Endothelial cell of umbilical vein (primary cell): ENCODE results near the gene ZNF213. TPM values are rescaled to one million over a fixed set of nuclear protein-coding genes. Genes with fewer than 3 reads are reported as not detected.

Source experiments
- BruUV-seq: library from RNA; stranded (reverse); fragments of 400-500 nt; replicated peaks from 2 replicates; lab custom pipeline; 2021; lab: Mats Ljungman, UMichigan
- CTCF ChIA-PET: fragments of 300-600, 350-600 bp; sonication (Branson Sonifier 250); formaldehyde crosslinking; loops from one replicate; lab custom pipeline; 2021; ENCODE audit warnings: antibody characterized with exemption, inconsistent platforms; lab: Charles Lee
- POLR2A ChIA-PET: fragments of 300-600, 350-600 bp; sonication (Branson Sonifier 250); formaldehyde crosslinking; loops from one replicate; lab custom pipeline; 2021; ENCODE audit warnings: antibody characterized with exemption, inconsistent platforms; lab: Charles Lee
- DNase-seq: peaks from one replicate; pipeline ENCODE4 v3.0.0-alpha.2; 2011; ENCODE audit warnings: low read depth, low spot score
- FAIRE-seq: peaks from 2 replicates; lab custom pipeline; 2011; peaks lifted over from hg19 to GRCh38; lab: Jason Lieb, UNC
- H2AFZ ChIP-seq: 2 replicates; pipeline ENCODE4 v1.6.0; 2012; ENCODE audit warnings: low read depth, low read length, control low read depth, inconsistent platforms
- H3K27ac ChIP-seq: 2 replicates; pipeline ENCODE4 v1.5.1; 2011; ENCODE audit warnings: low read depth, mild to moderate bottlenecking, control low read depth, low read length, moderate library complexity; ENCODE audit not compliant: insufficient read depth
- H3K27me3 ChIP-seq, 2 experiments: 2 replicates each; pipeline versions ENCODE4 v1.6.0 to v1.6.1; 2011; ENCODE audit warnings: low read length in 2 of 2, mixed read lengths in 1 of 2; ENCODE audit not compliant: control insufficient read depth in 2 of 2, insufficient read depth in 2 of 2
- H3K36me3 ChIP-seq, 2 experiments: 2 replicates in 1 of 2; 3 replicates in 1 of 2; pipeline ENCODE4 v1.5.1; 2011; ENCODE audit warnings: low read length in 2 of 2, mild to moderate bottlenecking in 1 of 2, moderate library complexity in 1 of 2; ENCODE audit not compliant: control insufficient read depth in 2 of 2, insufficient read depth in 2 of 2; ENCODE audit errors: extremely low read depth in 1 of 2
- H3K4me1 ChIP-seq: 3 replicates; pipeline ENCODE4 v1.5.1; 2011; ENCODE audit warnings: mild to moderate bottlenecking, low read length; ENCODE audit not compliant: control insufficient read depth, insufficient read depth; ENCODE audit errors: extremely low read depth
- H3K4me2 ChIP-seq: 2 replicates; pipeline ENCODE4 v1.6.1; 2011; ENCODE audit warnings: low read length, control low read depth, mixed read lengths; ENCODE audit not compliant: insufficient read depth
- H3K4me3 ChIP-seq, 3 experiments: fragments of 200-600 bp in 1 of 3; sonication (generic), shearing (Covaris generic) in 1 of 3; replicated peaks in 1 of 3; 2 replicates each; pipeline ENCODE4 v1.5.1; 2011 to 2016; ENCODE audit warnings: control low read depth in 3 of 3, low read length in 3 of 3, mild to moderate bottlenecking in 2 of 3, inconsistent platforms in 1 of 3, low read depth in 1 of 3, moderate library complexity in 1 of 3; ENCODE audit not compliant: insufficient read depth in 1 of 3
- H3K79me2 ChIP-seq: 2 replicates; pipeline ENCODE4 v1.6.0; 2012; ENCODE audit warnings: low read length, inconsistent platforms; ENCODE audit not compliant: control insufficient read depth, insufficient read depth
- H3K9ac ChIP-seq: replicated peaks from 2 replicates; pipeline ENCODE3; 2011; ENCODE audit warnings: low read length, control low read depth; ENCODE audit not compliant: insufficient read depth; ENCODE audit errors: extremely low read depth
- H3K9me1 ChIP-seq: replicated peaks from 3 replicates; pipeline ENCODE4 v1.6.0; 2011; ENCODE audit warnings: mild to moderate bottlenecking, low read length; ENCODE audit not compliant: control insufficient read depth, insufficient read depth; ENCODE audit errors: extremely low read depth
- H3K9me3 ChIP-seq: replicated peaks from 2 replicates; pipeline ENCODE4 v1.5.1; 2012; ENCODE audit warnings: low read length, inconsistent platforms; ENCODE audit not compliant: control insufficient read depth, insufficient read depth
- H4K20me1 ChIP-seq: replicated peaks from 2 replicates; pipeline ENCODE3; 2011; ENCODE audit warnings: mild to moderate bottlenecking, low read length; ENCODE audit not compliant: control insufficient read depth, insufficient read depth; ENCODE audit errors: extremely low read depth
- EZH2 ChIP-seq: IDR thresholded peaks from 2 replicates; pipeline ENCODE4 v1.6.1; 2012; ENCODE audit warnings: borderline replicate concordance, low read depth, mild to moderate bottlenecking, moderate library complexity, low read length, inconsistent platforms; ENCODE audit not compliant: severe bottlenecking
- FOS ChIP-seq: IDR thresholded peaks from 2 replicates; pipeline ENCODE4 v1.6.1; 2011; ENCODE audit warnings: mild to moderate bottlenecking, low read length, moderate library complexity, borderline replicate concordance; ENCODE audit not compliant: insufficient read depth
- GATA2 ChIP-seq: IDR thresholded peaks from 2 replicates; pipeline ENCODE4 v1.7.0; 2011; ENCODE audit warnings: low read depth, mild to moderate bottlenecking, moderate library complexity, mixed read lengths, low read length; ENCODE audit not compliant: insufficient read length, insufficient read depth
- JUN ChIP-seq: IDR thresholded peaks from 2 replicates; pipeline ENCODE4 v1.6.1; 2011; ENCODE audit warnings: borderline replicate concordance, low read depth; ENCODE audit not compliant: insufficient read length, insufficient read depth
- MYC ChIP-seq: IDR thresholded peaks from one replicate; pipeline ENCODE4 v1.6.1; 2011; ENCODE audit warnings: mild to moderate bottlenecking, low read depth, low read length
- POLR2A ChIP-seq: IDR thresholded peaks from 2 replicates; pipeline ENCODE4 v1.6.1; 2012; ENCODE audit warnings: low read depth, mild to moderate bottlenecking, control low read depth, low read length
- POLR2AphosphoS5 ChIP-seq: IDR thresholded peaks from 2 replicates; pipeline ENCODE4 v1.6.1; 2012; ENCODE audit warnings: low read depth, mild to moderate bottlenecking, control low read depth, low read length, moderate library complexity; ENCODE audit not compliant: insufficient read depth
- dilution Hi-C: fragments of 300-500 bp; cut with MboI; formaldehyde crosslinking; loops from one replicate; pipeline ENCODE4 v1.15.0; 2019; ENCODE audit warnings: low sequenced_read_pairs; ENCODE audit not compliant: extremely low pct_ligation_motif_present
- intact Hi-C: fragments of 100-400 bp; cut with micrococcal nuclease; formaldehyde crosslinking; loops from one replicate; pipeline ENCODE4 v1.10.0; 2022
- polyA plus RNA-seq, 4 experiments: library from polyadenylated mRNA; depleted of rRNA in 3 of 4; stranded (reverse) in 3 of 4; unstranded in 1 of 4; fragments of >200 nt; gene quantifications; 2 replicates each; pipeline versions ENCODE4 v1.2.1 to v1.2.3, GENCODE V29; 2011 to 2012; ENCODE audit warnings: missing spikeins in 1 of 4
- total RNA-seq: library from RNA; stranded (reverse); gene quantifications from 2 replicates; pipeline ENCODE4 v1.2.3, GENCODE V29; 2021
- TF ChIP-seq, protein P1 (sequence below), 2 donors: IDR thresholded peaks; 1 replicate in 1 of 2; 2 replicates in 1 of 2; pipeline ENCODE4 v1.5.1; 2011; ENCODE audit warnings: low read length in 2 of 2, mild to moderate bottlenecking in 2 of 2, moderate library complexity in 2 of 2, control low read depth in 1 of 2, inconsistent platforms in 1 of 2, low read depth in 1 of 2; ENCODE audit not compliant: insufficient read depth in 1 of 2; ENCODE audit errors: extremely low read depth in 1 of 2
- TF ChIP-seq, protein P2 (sequence below): IDR thresholded peaks from 2 replicates; pipeline ENCODE4 v1.6.1; 2011; ENCODE audit not compliant: insufficient read depth, insufficient read length

Gene ZNF213
- total and polyA plus RNA-seq, 2 donors (not counting 3 experiments of a cell fraction or from before 2014, with no cell fraction given), result 2.0 to 9.8 TPM

DNA sequence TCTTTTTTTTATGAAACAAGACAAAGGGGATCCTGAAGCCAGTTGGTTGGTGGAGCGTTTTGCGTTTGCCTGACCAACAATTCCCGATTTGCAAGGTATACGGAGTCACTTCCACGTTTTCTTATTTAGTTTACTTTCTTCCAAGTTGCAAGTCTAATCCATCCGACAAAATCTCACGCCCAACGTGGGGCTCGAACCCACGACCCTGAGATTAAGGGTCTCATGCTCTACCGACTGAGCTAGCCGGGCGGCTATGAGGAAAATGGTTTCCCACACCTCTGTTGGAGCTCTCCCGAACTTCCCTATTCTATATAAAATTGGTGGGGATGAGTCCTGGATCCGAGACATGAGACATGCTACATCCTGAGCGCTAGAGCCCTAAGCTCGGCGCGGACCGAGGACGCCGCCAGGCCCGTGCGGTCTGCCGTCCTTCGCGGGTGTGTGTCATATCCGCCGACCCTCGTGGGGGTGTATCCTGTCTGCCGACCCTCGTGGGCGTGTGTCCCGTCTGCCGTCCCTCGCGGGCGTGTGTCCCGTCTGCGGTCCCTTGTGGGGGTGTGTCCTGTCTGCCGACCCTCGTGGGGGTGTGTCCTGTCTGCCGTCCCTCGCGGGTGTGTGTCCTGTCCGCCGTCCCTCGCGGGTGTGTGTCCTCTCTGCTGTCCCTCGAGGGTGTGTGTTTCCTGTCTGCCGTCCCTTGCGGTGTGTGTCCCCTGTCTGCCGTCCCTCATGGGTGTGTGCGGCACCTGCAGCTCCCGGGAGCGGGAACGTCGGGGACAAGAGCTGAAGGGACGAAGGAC, 22.6 kb downstream of the ZNF213 start:
- FAIRE-seq, result peak; percentile 97
- CTCF ChIA-PET, result interaction anchor here (0.8 to 2.0 kb wide), 5 partner anchors 9 to 98 kb away, joined by 3 to 13 read pairs (median 4); partner anchors contain the start of gene ZNF213

DNA sequence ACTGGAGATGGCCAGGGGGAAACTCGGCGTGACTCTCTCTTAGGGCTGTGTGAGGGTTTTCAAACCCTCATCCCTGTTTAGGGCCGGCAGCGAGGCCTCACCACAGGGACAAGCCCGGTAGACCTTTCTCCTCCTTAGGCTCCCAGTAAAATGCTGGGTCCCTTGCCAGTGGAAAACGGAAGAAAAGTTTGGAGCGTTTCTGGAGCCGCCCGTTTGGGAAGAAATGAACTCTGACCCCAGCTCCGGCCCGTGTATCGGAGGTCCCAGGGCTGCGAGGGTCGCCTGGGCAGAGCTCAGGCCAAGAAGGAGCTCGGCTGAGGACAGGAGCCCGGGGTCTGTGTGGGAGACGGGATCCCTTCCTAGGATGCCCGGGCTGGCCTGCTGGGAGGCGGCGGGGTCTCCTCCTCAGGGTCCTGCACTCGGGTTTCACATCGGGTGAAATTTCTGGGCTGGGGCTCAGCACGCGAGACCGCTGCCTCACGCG, 23.2 kb downstream of the ZNF213 start:
- no peak for FAIRE-seq
- Histone ChIP-seq H3K9me1 (no peaks in the 10 kb centered on the region), H3K4me1 (peaks cover 17% of the 10 kb centered on the region), H3K36me3 (no peaks in the 10 kb centered on the region), H3K27me3 (no peaks in the 10 kb centered on the region), H3K27ac (peak overlapping the region; percentile 52), H3K9me3 (no peaks in the 10 kb centered on the region), H2AFZ (peak overlapping the region; percentile 75), H3K79me2 (no peaks in the 10 kb centered on the region), H4K20me1 (no peaks in the 10 kb centered on the region), H3K4me2 (peak overlapping the region; percentile 53), H3K9ac (peak overlapping the region; percentile 65), H3K4me3 (peak overlapping the region; percentile 48 to 82 (median 76))
- POLR2A ChIA-PET, result interaction anchor here (0.6 to 1.3 kb wide), 4 partner anchors 8 to 152 kb away, joined by 3 read pairs; partner anchors contain the start of gene ZNF213
- BruUV-seq, result no TSS peak
- intact Hi-C loops, result loop anchor here (1.0 to 2.0 kb wide), 2 partner anchors 8 to 25 kb away; no protein-coding TSS in a partner anchor
- dilution Hi-C loops, result no loop called here
- CTCF ChIA-PET, result interaction anchor here (0.7 to 2.0 kb wide), 8 partner anchors 8 to 98 kb away, joined by 3 to 13 read pairs (median 4); partner anchors contain the start of gene ZNF213
- peak; percentile 35 for DNase-seq
- TF ChIP-seq, protein P1, sequence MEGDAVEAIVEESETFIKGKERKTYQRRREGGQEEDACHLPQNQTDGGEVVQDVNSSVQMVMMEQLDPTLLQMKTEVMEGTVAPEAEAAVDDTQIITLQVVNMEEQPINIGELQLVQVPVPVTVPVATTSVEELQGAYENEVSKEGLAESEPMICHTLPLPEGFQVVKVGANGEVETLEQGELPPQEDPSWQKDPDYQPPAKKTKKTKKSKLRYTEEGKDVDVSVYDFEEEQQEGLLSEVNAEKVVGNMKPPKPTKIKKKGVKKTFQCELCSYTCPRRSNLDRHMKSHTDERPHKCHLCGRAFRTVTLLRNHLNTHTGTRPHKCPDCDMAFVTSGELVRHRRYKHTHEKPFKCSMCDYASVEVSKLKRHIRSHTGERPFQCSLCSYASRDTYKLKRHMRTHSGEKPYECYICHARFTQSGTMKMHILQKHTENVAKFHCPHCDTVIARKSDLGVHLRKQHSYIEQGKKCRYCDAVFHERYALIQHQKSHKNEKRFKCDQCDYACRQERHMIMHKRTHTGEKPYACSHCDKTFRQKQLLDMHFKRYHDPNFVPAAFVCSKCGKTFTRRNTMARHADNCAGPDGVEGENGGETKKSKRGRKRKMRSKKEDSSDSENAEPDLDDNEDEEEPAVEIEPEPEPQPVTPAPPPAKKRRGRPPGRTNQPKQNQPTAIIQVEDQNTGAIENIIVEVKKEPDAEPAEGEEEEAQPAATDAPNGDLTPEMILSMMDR (IDR thresholded peaks at IDR 0.05; ENCODE audit: extremely low read depth in 1 of 2, insufficient read depth in 1 of 2, low read depth in 1 of 2, low read length in 2 of 2), result no peak
- TF ChIP-seq JUN (no peak), MYC (no peak), EZH2 (no peak), FOS (no peak), GATA2 (no peak), POLR2AphosphoS5 (no peak), POLR2A (no peak)
- TF ChIP-seq, protein P2, sequence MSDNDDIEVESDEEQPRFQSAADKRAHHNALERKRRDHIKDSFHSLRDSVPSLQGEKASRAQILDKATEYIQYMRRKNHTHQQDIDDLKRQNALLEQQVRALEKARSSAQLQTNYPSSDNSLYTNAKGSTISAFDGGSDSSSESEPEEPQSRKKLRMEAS, result no peak

More for the DNA sequence above, 22.6 kb downstream of the ZNF213 start:
- TF ChIP-seq POLR2A (no peak), JUN (no peak), GATA2 (peak; percentile 26)
- Histone ChIP-seq H3K9me1 (no peaks in the 10 kb centered on the region), H3K36me3 (no peaks in the 10 kb centered on the region), H4K20me1 (no peaks in the 10 kb centered on the region), H3K4me2 (peak overlapping the region; percentile 53), H3K79me2 (no peaks in the 10 kb centered on the region), H3K27ac (peak overlapping the region; percentile 1), H3K4me1 (peaks cover 17% of the 10 kb centered on the region), H2AFZ (peak overlapping the region; percentile 75), H3K4me3 (peak overlapping the region; percentile 48 to 82 (median 76)), H3K27me3 (no peaks in the 10 kb centered on the region), H3K9me3 (no peaks in the 10 kb centered on the region), H3K9ac (peak overlapping the region; percentile 65)
- DNase-seq, result peak; percentile 90
- POLR2A ChIA-PET, result interaction anchor here (1.1 kb wide), 1 partner anchor 23 kb away, joined by 3 read pairs; the partner anchor contains the start of gene ZNF213
- BruUV-seq, result TSS peak; percentile 100
- dilution Hi-C loops, result no loop called here
- intact Hi-C loops, result loop anchor here (1.0 to 2.0 kb wide), 2 partner anchors 7 to 25 kb away; no protein-coding TSS in a partner anchor
